K562 (cell line): ENCODE data around the gene TUB. TPM values are rescaled to one million over a fixed set of nuclear protein-coding genes. Genes with fewer than 3 reads are reported as not detected.

Experiments used
- ATAC-seq: fragments of 200-7000 bp; cut with Tn5 transposase; 3 replicates; pipeline ENCODE4 v1.9.1; 2020; ENCODE audit warnings: moderate library complexity
- BruUV-seq: library from RNA; stranded (reverse); fragments of 400-500 nt; replicated peaks from 2 replicates; lab custom pipeline; 2021; lab: Mats Ljungman, UMichigan
- CTCF ChIA-PET: fragments of 300-600 bp; formaldehyde crosslinking; extraction: SDS; loops from one replicate; lab custom pipeline; 2021; ENCODE audit warnings: low intra/inter-chr PET ratio; lab: Yijun Ruan, JAX
- POLR2A ChIA-PET: fragments of 300-600, 350-650 bp; sonication (Branson Sonifier 250); formaldehyde crosslinking; extraction: SDS; loops from one replicate; lab custom pipeline; 2021; ENCODE audit warnings: antibody characterized with exemption, inconsistent platforms; lab: Yijun Ruan, JAX
- DNase-seq, 4 experiments: peaks; one replicate each; pipeline versions ENCODE4 v3.0.0 to v3.0.0-alpha.2; 2011 to 2018; ENCODE audit warnings: low spot score in 3 of 4, mixed read lengths in 3 of 4; ENCODE audit errors: extremely low read depth in 1 of 4
- FAIRE-seq: peaks from 2 replicates; lab custom pipeline; 2011; peaks lifted over from hg19 to GRCh38; lab: Jason Lieb, UNC
- H2AFZ ChIP-seq: 2 replicates; pipeline ENCODE4 v1.6.0; 2011; ENCODE audit warnings: low read depth, low read length, control low read depth, inconsistent platforms
- H3K27ac ChIP-seq: fragments of 200-600 bp; 3 replicates; pipeline ENCODE4 v1.8.0; 2011; ENCODE audit warnings: low read depth, mild to moderate bottlenecking, control low read depth, inconsistent platforms, low read length, moderate library complexity, mixed read lengths; ENCODE audit errors: extremely low read depth
- H3K27me3 ChIP-seq, 2 experiments: fragments of 300-600 bp in 1 of 2; 2 replicates in 1 of 2; 3 replicates in 1 of 2; pipeline versions ENCODE4 v1.6.0 to v1.8.0; 2011; ENCODE audit warnings: inconsistent platforms in 2 of 2, low read length in 2 of 2, mild to moderate bottlenecking in 1 of 2, mixed read lengths in 1 of 2, moderate library complexity in 1 of 2; ENCODE audit not compliant: control insufficient read depth in 2 of 2, insufficient read depth in 2 of 2
- H3K36me3 ChIP-seq: fragments of 300-600 bp; 3 replicates; pipeline ENCODE4 v1.8.0; 2011; ENCODE audit warnings: mild to moderate bottlenecking, low read length, inconsistent platforms; ENCODE audit not compliant: control insufficient read depth, insufficient read depth
- H3K4me1 ChIP-seq, 2 experiments: fragments of 200-600 bp in 1 of 2; replicated peaks in 1 of 2; 2 replicates in 1 of 2; 3 replicates in 1 of 2; pipeline versions ENCODE4 v1.5.1 to v1.8.0; 2011; ENCODE audit warnings: inconsistent platforms in 2 of 2, low read length in 2 of 2, mild to moderate bottlenecking in 1 of 2, mixed read lengths in 1 of 2, moderate library complexity in 1 of 2; ENCODE audit not compliant: control insufficient read depth in 2 of 2, insufficient read depth in 2 of 2
- H3K4me2 ChIP-seq: 2 replicates; pipeline ENCODE4 v1.6.1; 2011; ENCODE audit warnings: low read length, control low read depth, inconsistent platforms, mixed read lengths; ENCODE audit not compliant: insufficient read depth
- H3K4me3 ChIP-seq: fragments of 200-600 bp; sonication (generic), shearing (Covaris generic); 2 replicates; pipeline ENCODE4 v1.5.1; 2016; ENCODE audit warnings: control low read depth, inconsistent platforms
- H3K79me2 ChIP-seq: fragments of 200-600 bp; 3 replicates; pipeline ENCODE4 v1.8.0; 2011; ENCODE audit warnings: low read length, inconsistent platforms; ENCODE audit not compliant: control insufficient read depth, insufficient read depth
- H3K9ac ChIP-seq, 2 experiments: 2 replicates each; pipeline versions ENCODE4 v1.6.0 to v1.6.1; 2011; ENCODE audit warnings: low read depth in 2 of 2, low read length in 2 of 2, control low read depth in 1 of 2, inconsistent platforms in 1 of 2, mild to moderate bottlenecking in 1 of 2, mixed read lengths in 1 of 2; ENCODE audit not compliant: insufficient read depth in 1 of 2
- H3K9me1 ChIP-seq: one replicate; pipeline ENCODE4 v1.6.0; 2011; ENCODE audit warnings: inconsistent platforms, mild to moderate bottlenecking, low read length, moderate library complexity; ENCODE audit not compliant: control insufficient read depth, insufficient read depth
- H3K9me3 ChIP-seq: replicated peaks from 2 replicates; pipeline ENCODE4 v1.5.1; 2011; ENCODE audit warnings: low read depth, low read length, inconsistent platforms; ENCODE audit not compliant: control insufficient read depth, insufficient read depth
- H4K20me1 ChIP-seq: replicated peaks from 2 replicates; pipeline ENCODE4 v1.6.1; 2011; ENCODE audit warnings: low read length, inconsistent platforms, mixed read lengths; ENCODE audit not compliant: control insufficient read depth, insufficient read depth
- BCLAF1 ChIP-seq, 2 experiments: fragments of 450-650 bp in 1 of 2; IDR thresholded peaks; 2 replicates each; pipeline ENCODE4 v1.6.1; 2011 to 2017; ENCODE audit warnings: low read depth in 2 of 2, antibody characterized with exemption in 1 of 2, borderline replicate concordance in 1 of 2, low read length in 1 of 2, mild to moderate bottlenecking in 1 of 2, mixed read lengths in 1 of 2; ENCODE audit not compliant: control insufficient read depth in 1 of 2
- CAMTA2 ChIP-seq: fragments of 250-450 bp; sonication (Bioruptor Pico); conservative IDR thresholded peaks from 2 replicates; pipeline ENCODE4 v1.5.1; 2022
- GTF2F1 ChIP-seq: IDR thresholded peaks from 2 replicates; pipeline ENCODE4 v1.6.1; 2011; ENCODE audit warnings: low read depth, low read length, improper control_type of control experiment
- HDAC6 ChIP-seq: IDR thresholded peaks from 2 replicates; pipeline ENCODE4 v1.6.1; 2012; ENCODE audit warnings: low read depth, mild to moderate bottlenecking, control low read depth, inconsistent platforms, low read length, moderate library complexity
- MYBL2 ChIP-seq, 2 experiments: fragments of 450-650 bp in 1 of 2; sonication (generic) in 1 of 2; formaldehyde crosslinking in 1 of 2; IDR thresholded peaks; 2 replicates each; pipeline versions ENCODE4 v1.6.1 to v1.8.1; 2017 to 2022; ENCODE audit warnings: borderline replicate concordance in 1 of 2, inconsistent platforms in 1 of 2, low read depth in 1 of 2, mild to moderate bottlenecking in 1 of 2, missing genetic modification reagents in 1 of 2, moderate library complexity in 1 of 2
- TCFL5 ChIP-seq: fragments of 250-450 bp; sonication (Bioruptor Pico); conservative IDR thresholded peaks from 2 replicates; pipeline ENCODE4 v1.6.1; 2021; ENCODE audit warnings: mild to moderate bottlenecking, moderate library complexity, matching md5 sums
- ZNF76 ChIP-seq: fragments of 250-450 bp; sonication (Bioruptor Pico); IDR thresholded peaks from 2 replicates; pipeline ENCODE4 v1.4.0; 2020; ENCODE audit warnings: mild to moderate bottlenecking, moderate library complexity, borderline replicate concordance
- ZZZ3 ChIP-seq: fragments of 450-650 bp; IDR thresholded peaks from 2 replicates; pipeline ENCODE4 v1.6.1; 2016; ENCODE audit warnings: antibody characterized with exemption, mild to moderate bottlenecking, moderate library complexity
- WGBS: fragments of 100-300 bp; shearing (Covaris generic); methylation state at CpG from one replicate; pipeline ENCODE4 v1.1.6; 2016; ENCODE audit warnings: low coverage, mixed read lengths; ENCODE audit not compliant: insufficient coverage; ENCODE audit errors: missing lambda C conversion rate; 5-methylcytosine and 5-hydroxymethylcytosine counted together
- in situ Hi-C: fragments of 300-500 bp; cut with MboI; formaldehyde crosslinking; loops from 4 replicates; pipeline ENCODE4 v1.15.0; 2018; ENCODE audit warnings: inconsistent platforms, mixed read lengths
- intact Hi-C: fragments of 100-400 bp; cut with micrococcal nuclease; formaldehyde crosslinking; loops from 2 replicates; pipeline ENCODE4 v1.14.2; 2022
- polyA plus RNA-seq, 8 experiments: library from polyadenylated mRNA; depleted of rRNA in 4 of 8; stranded (reverse) in 5 of 8; unstranded in 3 of 8; fragments of >200 nt; fragmentation: Nextera tagmentation in 2 of 8; fragmentation: Illumina TruSeq in 1 of 8; extraction: Ambion mirVana in 2 of 8; extraction: Trizol in 1 of 8; gene quantifications; 2 replicates each; pipeline versions ENCODE4 v1.2.1 to v1.2.3, GENCODE V29; 2011 to 2014; ENCODE audit warnings: inconsistent platforms in 1 of 8, missing spikeins in 1 of 8
- total RNA-seq, 7 experiments: library from RNA; depleted of rRNA in 6 of 7; stranded (reverse); fragments of >200 nt in 6 of 7; fragmentation: Illumina TruSeq in 2 of 7; extraction: Trizol in 2 of 7; gene quantifications; 2 replicates each; pipeline versions ENCODE4 v1.2.1 to v1.2.3, GENCODE V29; 2011 to 2021; ENCODE audit warnings: low replicate concordance in 1 of 7

The TUB gene
- total and polyA plus RNA-seq, 9 of the 15 experiments (the other 6 are each of a cell fraction or from before 2014, with no cell fraction given) = not detected

- no peak for TF ChIP-seq MYBL2 (IDR thresholded peaks at IDR 0.05; ENCODE audit: low read depth)
- no peak for TF ChIP-seq MYBL2 (CRISPR knock-in tag; IDR thresholded peaks at IDR 0.05; ENCODE audit: borderline replicate concordance)
Observed at GRCh38 chr11:8083871-8084281, 2.9 kb downstream of the TUB start (continued).

- H3K9ac ChIP-seq = no peak overlapping the region
- peaks cover 0 to 70% of the 10 kb centered on the region in 2 experiments; a peak in 4 of 5 replicates for H3K27me3 ChIP-seq
- POLR2A ChIA-PET = no interaction called here
Observed at GRCh38 chr11:8084352-8084751, 3.3 kb downstream of the TUB start.

More at GRCh38 chr11:8084352-8084751, 3.3 kb downstream of the TUB start:
- CTCF ChIA-PET = no interaction called here
- intact Hi-C loops = no loop called here
- no peaks in the 10 kb centered on the region for H3K36me3 ChIP-seq
- no peak overlapping the region for H3K4me2 ChIP-seq
- TF ChIP-seq ZNF76 (CRISPR knock-in tag) = no peak
- TF ChIP-seq CAMTA2 (CRISPR knock-in tag) = no peak
- no peak for TF ChIP-seq GTF2F1
- TF ChIP-seq HDAC6 = no peak
- no peak for TF ChIP-seq ZZZ3
- TF ChIP-seq BCLAF1 (IDR thresholded peaks at IDR 0.05; ENCODE audit: borderline replicate concordance in 1 of 2, control insufficient read depth in 1 of 2, low read depth in 2 of 2, low read length in 1 of 2) = no peak
- no peak for TF ChIP-seq TCFL5
- TF ChIP-seq, all 486 proteins: peak for 0
- Histone ChIP-seq H3K79me2 (no peaks in the 10 kb centered on the region), H2AFZ (no peak overlapping the region), H3K4me1 (no peaks in the 10 kb centered on the region), H4K20me1 (no peaks in the 10 kb centered on the region), H3K9me1 (no peaks in the 10 kb centered on the region), H3K4me3 (no peak overlapping the region), H3K27ac (no peak overlapping the region), H3K9me3 (no peaks in the 10 kb centered on the region)
- 0% methylated on average over 6 of the region's 6 CpGs for WGBS
- FAIRE-seq = no peak
- ATAC-seq = no peak
- DNase-seq = no peak
- BruUV-seq = no TSS peak
- in situ Hi-C loops = no loop called here
